HG03558 (cell line): ENCODE data around the gene NDUFS3.
A peak's percentile ranks its signal among the peaks of the same experiment; 100 is the strongest.
"Not testable (repeated sequence)": the region's sequence is repeated elsewhere in the genome, so short reads cannot be mapped to it uniquely, and the experiment has no call there.

Experiments used
- ATAC-seq: cut with Tn5 transposase; IDR thresholded peaks from one replicate; pipeline ENCODE4 v1.9.1; 2021; ENCODE audit warnings: moderate number of reproducible peaks; ENCODE audit not compliant: unreplicated experiment; ENCODE audit errors: extremely low read depth

NDUFS3 gene

GRCh38 chr11:47557004-47557403 lies 21.9 kb upstream of the NDUFS3 start:
- ATAC-seq: not testable (repeated sequence)

DNA sequence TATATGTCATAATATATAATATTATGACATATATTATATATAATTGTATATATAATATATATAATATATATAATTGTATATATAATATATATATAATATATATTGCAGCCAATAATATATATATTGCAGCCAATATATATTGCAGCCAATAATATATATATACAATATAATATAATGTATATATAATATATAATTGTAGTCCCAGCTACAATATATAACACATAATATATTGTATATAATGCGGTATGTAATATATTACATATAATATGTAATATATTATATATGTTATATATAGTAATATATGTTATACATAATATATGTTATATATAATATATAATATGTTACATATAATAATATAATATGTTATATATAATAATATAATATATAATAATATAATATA lies 20.2 kb upstream of the NDUFS3 start:
- ATAC-seq: no peak

DNA sequence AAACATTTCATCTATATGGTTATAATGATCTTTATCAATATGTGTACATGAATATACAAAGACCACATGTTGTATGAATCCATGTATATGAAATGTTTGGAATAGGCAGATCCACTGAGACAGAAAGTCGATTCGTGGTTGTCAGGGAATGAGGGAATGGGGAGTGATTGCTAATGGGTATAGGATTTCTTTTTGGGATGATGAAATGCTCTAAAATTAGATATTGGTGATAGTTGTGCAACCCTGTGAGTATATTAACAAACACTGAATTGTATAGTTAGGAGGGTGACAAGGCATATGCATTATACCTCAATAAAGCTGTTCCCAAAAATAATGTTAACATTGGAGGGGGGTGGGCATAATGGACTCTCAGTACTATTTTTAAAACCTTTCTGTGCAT lies 18.4 kb upstream of the NDUFS3 start:
- ATAC-seq: no peak

DNA sequence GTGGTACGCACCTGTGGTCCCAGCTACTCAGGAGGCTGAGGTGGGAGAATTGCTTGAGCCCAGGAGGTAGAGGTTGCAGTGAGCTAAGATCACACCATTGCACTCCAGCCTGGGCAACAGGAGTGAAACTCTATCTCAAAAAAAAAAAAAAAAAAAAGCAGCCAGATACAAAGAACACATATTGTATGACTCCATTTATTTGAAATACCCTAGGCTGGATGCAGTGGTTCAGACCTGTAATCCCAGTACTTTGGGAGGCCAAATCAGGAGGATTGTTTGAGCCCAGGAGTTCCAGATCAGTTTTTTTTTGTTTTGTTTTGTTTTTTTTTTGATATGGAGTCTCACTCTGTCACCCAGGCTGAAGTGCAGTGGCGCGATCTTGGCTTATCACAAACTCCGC lies 16.5 kb upstream of the NDUFS3 start:
- not testable (repeated sequence) for ATAC-seq

- not testable (repeated sequence) for ATAC-seq
Observed at GRCh38 chr11:47564366-47564765, 14.5 kb upstream of the NDUFS3 start.

DNA sequence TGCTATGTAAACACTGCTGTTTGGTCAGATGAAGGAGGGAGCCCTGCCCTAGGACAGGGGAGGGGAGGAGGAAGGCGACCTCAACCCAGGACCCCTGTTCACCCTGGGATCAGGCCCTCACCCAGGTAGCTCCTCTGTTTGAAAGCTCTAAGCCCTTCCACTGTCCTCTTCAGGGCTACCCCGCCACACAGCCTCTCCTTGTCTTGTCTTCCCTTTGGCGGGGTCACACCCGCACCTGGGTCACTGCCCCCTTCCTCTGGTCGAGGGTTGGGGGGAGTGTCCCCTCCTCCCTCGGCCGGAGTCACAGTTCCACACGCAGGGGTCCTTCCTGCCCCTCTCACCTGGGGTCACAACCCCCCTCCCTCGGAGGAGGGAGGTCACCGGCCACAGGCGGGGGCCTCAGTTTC lies 13.9 kb upstream of the NDUFS3 start:
- ATAC-seq: no peak

DNA sequence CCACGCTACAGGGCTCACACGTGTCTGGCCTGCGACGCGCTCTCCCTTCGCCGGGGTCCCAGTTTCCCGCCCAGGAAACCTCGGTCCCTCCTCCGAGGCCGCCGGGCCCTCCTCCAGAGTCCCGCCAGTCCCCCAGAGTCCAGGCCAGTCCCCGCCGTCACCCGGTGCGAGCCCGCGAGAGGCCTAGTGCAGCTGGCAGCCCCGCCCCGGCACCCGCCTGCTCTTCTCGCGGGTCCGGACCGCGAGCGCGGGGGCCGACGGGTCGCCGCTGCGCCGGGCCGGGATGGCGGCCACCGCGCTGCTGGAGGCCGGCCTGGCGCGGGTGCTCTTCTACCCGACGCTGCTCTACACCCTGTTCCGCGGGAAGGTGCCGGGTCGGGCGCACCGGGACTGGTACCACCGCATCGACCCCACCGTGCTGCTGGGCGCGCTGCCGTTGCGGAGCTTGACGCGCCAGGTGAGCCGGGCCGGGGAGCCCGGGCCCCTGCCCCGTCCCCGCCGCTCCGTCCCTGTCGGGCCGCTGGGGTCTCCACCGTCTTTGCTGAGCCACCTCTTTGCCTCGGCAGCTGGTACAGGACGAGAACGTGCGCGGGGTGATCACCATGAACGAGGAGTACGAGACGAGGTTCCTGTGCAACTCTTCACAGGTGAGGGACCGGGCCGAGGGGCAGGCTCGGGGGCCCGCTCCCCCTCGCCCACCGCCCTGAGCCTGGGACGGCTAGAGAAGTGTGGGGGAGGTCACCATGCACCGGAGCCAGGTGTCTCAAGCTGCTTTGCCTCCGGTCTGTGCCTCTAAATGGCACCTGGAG lies 13.3 kb upstream of the NDUFS3 start, which contains the start of gene PTPMT1:
PTPMT1 (plus strand) TSS at position 260 of the 809 bp plus-strand sequence; CDS start at position 284, 24 bp downstream.
- peak; percentile 62 for ATAC-seq

DNA sequence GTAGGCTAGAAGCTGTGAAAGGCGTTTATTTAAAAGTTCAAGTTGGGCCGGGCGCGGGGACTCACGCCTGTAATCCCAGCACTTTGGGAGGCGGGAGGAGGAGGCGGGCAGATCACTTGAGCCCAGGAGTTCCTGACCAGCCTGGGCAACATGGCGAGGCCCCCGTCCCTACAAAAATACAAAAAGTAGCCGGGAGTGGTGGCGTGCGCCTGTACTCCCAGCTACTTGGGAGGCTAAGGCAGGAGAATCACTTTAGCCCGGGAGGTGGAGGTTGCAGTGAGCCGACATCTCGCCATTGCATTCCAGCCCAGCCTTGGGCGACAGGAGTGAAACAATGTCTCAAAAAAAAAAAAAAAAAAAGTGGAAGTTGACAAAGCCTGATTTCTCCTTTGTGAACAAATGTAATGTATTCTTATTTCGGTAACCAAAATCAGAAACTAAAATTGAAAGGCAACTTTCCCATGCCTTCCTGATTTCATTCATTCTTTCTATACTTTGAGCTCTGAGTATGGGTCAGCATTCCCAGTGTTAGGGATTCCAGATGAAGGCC lies 12.7 kb upstream of the NDUFS3 start:
- ATAC-seq: no peak

GRCh38 chr11:47569646-47570045 lies 9.2 kb upstream of the NDUFS3 start:
- ATAC-seq: no peak

- no peak for ATAC-seq
Observed at GRCh38 chr11:47570651-47571356, 8.1 kb upstream of the NDUFS3 start.

DNA sequence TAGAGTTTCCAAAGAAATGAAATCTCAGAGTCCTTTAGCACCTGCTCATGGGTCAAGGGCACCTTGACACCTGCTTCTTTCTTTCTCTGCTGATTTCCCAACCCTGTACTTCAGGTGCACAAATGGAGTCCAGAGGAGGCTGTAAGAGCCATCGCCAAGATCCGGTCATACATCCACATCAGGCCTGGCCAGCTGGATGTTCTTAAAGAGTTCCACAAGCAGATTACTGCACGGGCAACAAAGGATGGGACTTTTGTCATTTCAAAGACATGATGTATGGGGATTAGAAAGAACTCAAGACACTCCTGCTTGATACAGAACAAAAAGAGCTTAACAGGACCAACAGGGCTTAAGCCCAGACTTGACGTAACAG lies 7.5 kb upstream of the NDUFS3 start:
- no peak for ATAC-seq

- ATAC-seq: no peak
Observed at GRCh38 chr11:47571895-47572294, 7.0 kb upstream of the NDUFS3 start.

- no peak for ATAC-seq
Observed at GRCh38 chr11:47572715-47573255, 6.1 kb upstream of the NDUFS3 start.

DNA sequence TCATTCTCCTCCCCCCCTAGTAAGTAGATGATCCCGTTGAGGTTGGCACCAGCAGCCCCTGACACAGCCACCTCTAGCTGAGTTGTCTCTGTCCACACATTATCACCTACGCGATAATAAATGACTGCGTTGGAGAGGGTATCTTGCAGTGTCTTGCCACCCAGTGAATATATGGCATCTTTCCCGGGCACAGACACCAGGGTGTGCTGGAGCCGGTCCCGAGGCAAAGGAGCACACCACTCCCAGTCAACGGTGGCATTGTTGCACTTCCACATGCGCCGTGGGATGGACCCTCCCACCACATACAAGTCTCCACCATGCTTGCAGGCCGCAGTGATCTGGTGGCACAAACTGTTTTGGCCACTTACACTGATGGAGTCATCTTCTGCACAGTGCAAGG lies 5.6 kb upstream of the NDUFS3 start:
- ATAC-seq: no peak

DNA sequence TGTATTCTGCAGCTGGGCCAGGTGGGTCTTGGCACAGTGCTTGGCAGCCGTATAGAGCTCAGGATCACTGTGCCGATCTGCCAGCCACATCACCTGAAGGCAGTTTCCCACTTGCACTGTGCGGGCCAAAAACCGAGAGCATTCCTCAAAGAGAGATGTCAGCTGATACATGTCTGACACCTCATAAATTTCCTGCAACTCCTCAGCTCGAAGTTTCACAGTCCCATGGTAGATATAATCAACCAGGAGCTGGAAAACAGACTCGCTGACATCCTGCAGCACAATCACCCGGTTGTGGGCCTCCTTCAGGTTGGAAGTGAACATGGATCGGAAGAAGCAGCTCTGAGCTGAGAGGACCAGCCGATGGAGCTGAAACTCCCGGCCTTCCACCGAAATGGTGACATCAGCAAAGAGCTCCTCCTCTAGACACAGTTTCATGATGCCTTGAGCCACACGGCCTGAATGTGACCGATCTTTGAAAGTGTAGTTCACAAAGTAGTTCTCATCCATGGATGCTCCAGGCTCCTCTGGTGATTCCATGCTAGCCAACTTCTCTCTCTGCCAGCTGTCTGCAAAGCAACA lies 1.3 kb upstream of the NDUFS3 start:
- ATAC-seq: no peak

- no peak for ATAC-seq
Observed at GRCh38 chr11:47583844-47584243, 5.0 kb downstream of the NDUFS3 start.

GRCh38 chr11:47586098-47586855 lies 7.4 kb downstream of the NDUFS3 start, which contains the start of gene FAM180B:
Gene FAM180B, plus strand, starts transcription at chr11:47586678. Its CDS starts 91 bp downstream, at chr11:47586769.
- ATAC-seq: no peak

DNA sequence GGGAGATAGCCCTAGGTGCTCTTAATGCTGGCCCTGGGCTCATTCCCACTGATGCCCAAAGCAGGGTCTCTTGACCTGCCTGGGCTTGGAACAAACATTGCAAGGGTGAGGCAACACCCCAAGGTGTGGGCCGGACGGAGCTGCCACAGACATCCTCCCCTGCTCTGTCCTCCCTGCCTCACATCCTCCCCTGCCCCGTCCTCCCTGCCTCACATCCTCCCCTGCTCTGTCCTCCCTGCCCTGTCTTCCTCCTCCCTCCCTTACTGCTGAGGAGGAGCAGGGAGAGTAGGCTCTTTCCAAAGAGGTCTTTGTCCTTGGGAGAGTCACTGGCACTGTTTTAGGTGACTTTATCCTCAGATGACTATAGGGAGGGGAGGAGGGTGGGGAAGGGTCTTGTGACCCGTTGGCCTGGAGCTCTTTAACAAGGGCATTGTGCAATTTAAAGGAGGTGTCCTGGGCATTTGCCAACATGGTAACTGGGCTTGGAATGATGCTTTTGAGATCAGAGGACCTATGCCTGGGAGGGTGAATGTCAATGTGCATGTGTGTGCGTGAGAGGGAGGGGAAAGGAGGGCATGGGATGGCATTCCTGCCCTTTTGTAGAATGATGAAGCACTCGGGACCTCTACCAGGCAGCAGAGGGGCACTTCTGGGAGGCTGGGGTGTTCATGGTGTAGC lies 8.3 kb downstream of the NDUFS3 start:
- ATAC-seq: no peak

DNA sequence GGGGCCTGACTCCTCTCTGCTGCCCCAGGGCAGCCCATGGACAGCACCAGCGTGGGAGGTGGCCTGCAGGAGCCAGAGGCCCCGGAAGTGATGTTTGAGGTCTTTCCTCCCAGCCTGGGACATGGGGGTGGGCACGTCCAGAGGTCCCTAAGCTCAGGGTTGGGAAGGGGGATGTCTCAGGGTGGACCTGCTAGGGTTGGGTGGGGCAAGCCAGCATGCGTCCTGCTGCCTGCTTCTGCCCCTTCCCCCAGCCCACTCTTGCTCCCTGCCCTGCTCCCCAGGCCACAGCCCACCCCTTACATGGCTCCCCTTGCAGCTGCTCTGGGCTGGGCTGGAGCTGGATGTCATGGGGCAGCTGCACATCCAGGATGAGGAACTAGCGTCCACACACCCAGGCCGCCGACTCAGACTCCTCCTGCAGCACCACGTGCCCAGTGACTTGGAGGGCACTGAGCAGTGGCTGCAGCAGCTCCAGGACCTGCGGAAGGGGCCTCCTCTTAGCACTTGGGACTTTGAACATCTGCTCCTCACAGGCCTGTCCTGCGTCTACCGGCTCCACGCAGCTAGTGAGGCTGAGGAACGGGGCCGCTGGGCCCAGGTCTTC lies 9.0 kb downstream of the NDUFS3 start:
- no peak for ATAC-seq
